CD4-positive, alpha-beta T cell (primary cell): Measurements from ENCODE around the gene SLC27A5. TPM values are rescaled to one million over a fixed set of nuclear protein-coding genes. Genes with fewer than 3 reads are reported as not detected.
"Not testable (repeated sequence)": the region's sequence is repeated elsewhere in the genome, so short reads cannot be mapped to it uniquely, and the experiment has no call there.

Source experiments
- ATAC-seq: fragments of 200-7000 bp; cut with Tn5 transposase; one replicate; pipeline ENCODE4 v1.10.0; 2022; ENCODE audit warnings: mild to moderate bottlenecking; ENCODE audit not compliant: poor library complexity
- CTCF ChIA-PET: fragments of 350-600 bp; sonication (Branson Sonifier 250); formaldehyde crosslinking; loops from one replicate; lab custom pipeline; 2021; ENCODE audit warnings: antibody characterized with exemption, inconsistent platforms; lab: Charles Lee
- POLR2A ChIA-PET: fragments of 350-600 bp; sonication (Branson Sonifier 250); formaldehyde crosslinking; loops from one replicate; lab custom pipeline; 2021; ENCODE audit warnings: antibody characterized with exemption, inconsistent platforms; lab: Charles Lee
- DNase-seq, 14 experiments: peaks; one replicate each; pipeline ENCODE4 v3.0.0-alpha.2; 2013 to 2020; ENCODE audit warnings: mixed read lengths in 2 of 14
- H3K27ac ChIP-seq, 2 donors: one replicate each; pipeline versions ENCODE4 v1.5.1 to v1.7.0; 2013; ENCODE audit warnings: low read length in 2 of 2, low read depth in 1 of 2, mild to moderate bottlenecking in 1 of 2
- H3K27me3 ChIP-seq, 2 experiments: 1 replicate in 1 of 2; 2 replicates in 1 of 2; pipeline versions ENCODE4 v1.6.1 to v1.7.0; 2013; ENCODE audit warnings: low read length in 2 of 2, control low read depth in 1 of 2, mild to moderate bottlenecking in 1 of 2, moderate library complexity in 1 of 2; ENCODE audit not compliant: insufficient read depth in 2 of 2, control insufficient read depth in 1 of 2
- H3K36me3 ChIP-seq: one replicate; pipeline ENCODE4 v1.6.1; 2013; ENCODE audit warnings: low read length, control low read depth; ENCODE audit not compliant: insufficient read depth
- H3K4me1 ChIP-seq: one replicate; pipeline ENCODE4 v1.6.1; 2013; ENCODE audit warnings: low read length, control low read depth; ENCODE audit not compliant: insufficient read depth
- H3K4me3 ChIP-seq: one replicate; pipeline ENCODE4 v1.5.1; 2013; ENCODE audit warnings: mild to moderate bottlenecking, low read length, moderate library complexity
- H3K9me3 ChIP-seq, 2 experiments: 1 replicate in 1 of 2; 2 replicates in 1 of 2; pipeline versions ENCODE4 v1.6.1 to v1.7.0; 2013; ENCODE audit warnings: low read length in 2 of 2, mild to moderate bottlenecking in 2 of 2, control low read depth in 1 of 2, moderate library complexity in 1 of 2; ENCODE audit not compliant: control insufficient read depth in 1 of 2, insufficient read depth in 1 of 2
- H3K27ac Mint-ChIP-seq: one replicate; pipeline ENCODE4 v1.8.0; 2020; ENCODE audit warnings: mixed read lengths
- H3K27me3 Mint-ChIP-seq: one replicate; pipeline ENCODE4 v1.8.0; 2021; ENCODE audit warnings: mixed read lengths
- H3K36me3 Mint-ChIP-seq: one replicate; pipeline ENCODE4 v1.8.0; 2021; ENCODE audit warnings: low read depth, mixed read lengths
- H3K4me1 Mint-ChIP-seq: one replicate; pipeline ENCODE4 v1.8.0; 2021; ENCODE audit warnings: low read depth, mixed read lengths
- H3K4me3 Mint-ChIP-seq: one replicate; pipeline ENCODE4 v1.8.0; 2020; ENCODE audit warnings: mild to moderate bottlenecking, mixed read lengths
- H3K9me3 Mint-ChIP-seq: one replicate; pipeline ENCODE4 v1.8.0; 2020; ENCODE audit warnings: mixed read lengths
- CTCF ChIP-seq: fragments of 200-600 bp; IDR thresholded peaks from one replicate; pipeline ENCODE4 v1.8.0; 2022; ENCODE audit warnings: antibody characterized with exemption, mild to moderate bottlenecking
- intact Hi-C, 2 experiments: fragments of 100-400 bp; cut with DNase I in 1 of 2; cut with micrococcal nuclease in 1 of 2; formaldehyde crosslinking; loops; one replicate each; pipeline versions ENCODE4 v1.15.1 to v1.9.0; 2023 to 2025; cut with DNase I, micrococcal nuclease
- total RNA-seq, 174 experiments: library from RNA in 2 of 174; stranded (reverse) in 2 of 174; gene quantifications; one replicate each; pipeline ENCODE4 v1.2.3 and lab custom pipeline; 2021 to 2026

SLC27A5 gene
- total RNA-seq, 2 experiments from 2014 or later = 3.5 to 4.8 TPM

- ATAC-seq (no peak), DNase-seq (no peak)
- intact Hi-C loops = no loop called here
- H3K4me1 Mint-ChIP-seq = peaks cover 38% of the 10 kb centered on the region
- Histone ChIP-seq H3K36me3 (peaks cover 29% of the 10 kb centered on the region), H3K27me3 (no peaks in the 10 kb centered on the region), H3K27ac (no peak overlapping the region), H3K4me3 (no peak overlapping the region), H3K9me3 (no peaks in the 10 kb centered on the region), H3K4me1 (peaks cover 32% of the 10 kb centered on the region)
- ChIA-PET POLR2A (no interaction called here), CTCF (no interaction called here)
- TF ChIP-seq CTCF = no peak
- H3K4me3 Mint-ChIP-seq = no peak overlapping the region
- no peaks in the 10 kb centered on the region for H3K9me3 Mint-ChIP-seq
- no peaks in the 10 kb centered on the region for H3K27me3 Mint-ChIP-seq
- no peak overlapping the region for H3K27ac Mint-ChIP-seq
- peaks cover 41% of the 10 kb centered on the region for H3K36me3 Mint-ChIP-seq
Measured at GRCh38 chr19:58471736-58472135, 40.1 kb downstream of the SLC27A5 start.

- intact Hi-C loops, ATAC-seq, DNase-seq, H3K27me3 ChIP-seq, H3K27ac ChIP-seq, H3K4me3 ChIP-seq, H3K9me3 ChIP-seq, H3K27me3 Mint-ChIP-seq, H3K4me3 Mint-ChIP-seq, H3K9me3 Mint-ChIP-seq, CTCF ChIA-PET, POLR2A ChIA-PET: not testable (repeated sequence)
- peak overlapping the region; percentile 44 for H3K27ac Mint-ChIP-seq
- H3K4me1 ChIP-seq = peaks cover 31% of the 10 kb centered on the region
- peaks cover 38% of the 10 kb centered on the region for H3K36me3 Mint-ChIP-seq
- peaks cover 29% of the 10 kb centered on the region for H3K36me3 ChIP-seq
- peaks cover 39% of the 10 kb centered on the region for H3K4me1 Mint-ChIP-seq
Measured at GRCh38 chr19:58470837-58471543, 40.8 kb downstream of the SLC27A5 start.

- H3K27me3 ChIP-seq = no peaks in the 10 kb centered on the region
- peaks cover 20% of the 10 kb centered on the region for H3K4me1 ChIP-seq
- intact Hi-C loops = loop anchor here in 1 of 2 experiments (5.0 kb wide), 1 partner anchor 82 kb away; the partner anchor contains the start of gene RPS5
- peaks cover 35% of the 10 kb centered on the region for H3K36me3 Mint-ChIP-seq
- DNase-seq = no peak
- H3K27me3 Mint-ChIP-seq = no peaks in the 10 kb centered on the region
- no peaks in the 10 kb centered on the region for H3K9me3 Mint-ChIP-seq
- ChIA-PET POLR2A (interaction anchor here (0.7 kb wide), 1 partner anchor 29 kb away, joined by 3 read pairs; no protein-coding TSS in a partner anchor), CTCF (interaction anchor here (1.5 kb wide), 1 partner anchor 50 kb away, joined by 3 read pairs; the partner anchor contains the start of gene ZBTB45)
- peak overlapping the region; percentile 93 for H3K4me3 Mint-ChIP-seq
- H3K4me3 ChIP-seq = no peak overlapping the region
- H3K4me1 Mint-ChIP-seq = peaks cover 25% of the 10 kb centered on the region
- no peaks in the 10 kb centered on the region for H3K9me3 ChIP-seq
- TF ChIP-seq CTCF = no peak
- peak overlapping the region; percentile 39 for H3K27ac Mint-ChIP-seq
- no peak overlapping the region for H3K27ac ChIP-seq
- ATAC-seq = no peak
- peaks cover 29% of the 10 kb centered on the region for H3K36me3 ChIP-seq
Measured at GRCh38 chr19:58469241-58470013, 42.4 kb downstream of the SLC27A5 start.
